Fibroblast of skin of abdomen (primary cell): Measurements from ENCODE around the gene COL4A4.
A peak's percentile ranks its signal among the peaks of the same experiment; 100 is the strongest.

Source experiments
- DNase-seq: peaks from one replicate; pipeline ENCODE4 v3.0.0-alpha.2; 2013

The COL4A4 gene

DNA sequence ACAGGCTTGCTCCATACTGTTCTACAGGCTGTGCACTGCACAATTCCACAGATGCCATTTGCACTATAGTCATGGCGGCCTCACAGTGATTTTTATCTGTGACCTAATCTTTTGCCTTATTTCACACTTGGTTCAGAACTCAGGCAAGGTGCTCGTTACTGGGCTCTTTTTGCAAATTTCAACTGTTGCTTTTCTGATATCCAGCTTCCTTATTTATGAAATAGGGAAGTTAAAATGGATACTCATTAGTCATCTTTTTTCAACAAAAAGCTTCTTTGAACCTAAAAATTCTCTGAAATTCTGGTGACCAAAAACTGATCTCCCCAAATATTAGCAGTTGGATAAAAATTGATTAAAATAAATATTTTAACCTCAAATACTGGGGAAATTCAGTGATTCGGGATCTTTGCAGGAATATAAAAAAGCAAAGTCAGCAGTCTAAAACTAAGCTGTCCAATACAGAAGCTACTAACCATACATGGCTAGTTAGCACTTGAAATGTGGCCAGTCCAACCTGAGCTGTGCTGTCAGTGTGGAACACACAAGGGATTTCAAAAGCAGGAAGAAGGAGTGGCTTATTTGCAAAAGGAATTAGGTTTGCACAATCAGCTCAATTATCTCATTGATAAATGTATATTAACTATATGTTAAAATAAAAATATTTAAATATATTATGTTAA lies 134.4 kb downstream of the COL4A4 start:
- DNase-seq: no peak

- no peak for DNase-seq
Measured at GRCh38 chr2:227025510-227025909, 138.5 kb downstream of the COL4A4 start.

- no peak for DNase-seq
Measured at GRCh38 chr2:227022608-227023007, 141.4 kb downstream of the COL4A4 start.

DNA sequence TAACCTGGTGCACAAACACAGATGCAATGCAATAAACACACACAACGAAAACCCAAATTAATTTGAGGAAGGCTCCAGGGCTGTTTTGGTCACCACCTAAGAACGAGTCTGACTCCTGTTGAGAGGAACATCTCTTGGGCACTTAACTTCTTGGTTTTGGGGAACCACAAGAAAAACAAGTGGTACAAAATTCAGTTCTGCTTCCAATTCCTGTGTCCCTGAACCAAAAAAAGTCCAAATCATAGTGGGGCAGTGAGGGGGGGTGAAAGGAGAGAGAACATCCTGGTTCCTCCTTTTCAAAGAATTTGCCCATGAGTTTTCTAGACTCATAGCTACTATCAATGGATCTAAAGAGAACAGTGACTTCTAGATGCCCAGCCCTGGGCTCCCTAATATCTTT lies 143.6 kb downstream of the COL4A4 start:
- no peak for DNase-seq

DNA sequence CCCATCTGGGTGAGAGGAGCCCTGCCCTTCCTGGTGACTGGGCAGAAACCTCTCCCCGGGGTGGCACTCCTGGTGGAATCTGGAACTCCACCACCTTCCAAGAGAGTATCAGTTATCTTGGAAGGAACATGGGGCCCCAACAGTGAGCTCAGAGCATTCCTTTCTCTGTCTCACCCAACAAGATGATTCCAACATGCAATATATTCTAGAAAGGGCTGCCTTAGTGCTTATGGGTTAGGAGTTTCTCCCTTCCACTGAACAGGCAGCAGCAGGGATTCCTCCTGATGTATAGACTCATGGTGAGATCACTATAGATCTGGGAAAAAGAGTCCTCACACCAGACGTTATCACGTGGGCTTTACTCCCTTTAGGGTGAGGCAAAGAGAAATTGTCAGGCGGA lies 147.1 kb downstream of the COL4A4 start:
- DNase-seq: no peak

- no peak for DNase-seq
Measured at GRCh38 chr2:227013881-227014280, 150.1 kb downstream of the COL4A4 start.

DNA sequence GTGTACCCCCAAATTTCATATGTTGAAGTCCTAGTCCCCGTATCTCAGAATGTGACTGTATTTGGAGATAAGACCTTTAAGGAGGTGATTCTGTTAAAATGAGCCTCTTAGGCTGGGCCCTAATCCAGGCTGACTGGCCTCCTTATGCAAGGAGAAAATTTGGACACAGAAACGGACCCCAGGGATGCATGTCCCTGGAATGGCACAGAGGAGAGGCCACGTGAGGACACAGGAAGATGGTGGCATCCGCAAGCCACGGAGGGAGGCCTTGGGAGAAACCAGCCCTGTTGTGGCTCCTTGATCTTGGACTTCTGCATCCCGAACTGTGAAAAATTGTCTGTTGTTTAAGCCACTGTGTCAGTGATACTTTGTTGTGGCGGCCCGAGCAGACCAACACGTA lies 150.7 kb downstream of the COL4A4 start:
- DNase-seq: no peak

DNA sequence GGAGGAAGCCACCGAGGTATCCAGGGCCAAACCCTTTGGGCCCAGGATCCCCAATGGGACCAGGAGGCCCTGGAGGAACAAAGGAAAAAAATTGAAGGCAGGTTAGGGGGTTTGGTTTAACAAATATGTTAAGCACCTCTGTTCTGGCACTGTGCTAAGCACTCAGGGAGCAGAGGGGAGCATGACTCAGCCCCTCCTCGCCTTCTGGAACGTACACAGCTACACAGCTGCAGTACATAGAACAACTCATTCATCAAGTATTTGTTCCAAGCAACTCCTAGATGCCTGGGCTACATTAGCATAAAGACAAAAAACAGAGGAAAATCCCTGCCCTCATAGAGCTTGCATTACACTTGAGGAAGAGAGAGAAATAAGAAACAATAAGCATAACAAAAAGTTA lies 153.6 kb downstream of the COL4A4 start:
- DNase-seq: peak; percentile 19

- no peak for DNase-seq
Measured at GRCh38 chr2:227007940-227008339, 156.1 kb downstream of the COL4A4 start.

DNA sequence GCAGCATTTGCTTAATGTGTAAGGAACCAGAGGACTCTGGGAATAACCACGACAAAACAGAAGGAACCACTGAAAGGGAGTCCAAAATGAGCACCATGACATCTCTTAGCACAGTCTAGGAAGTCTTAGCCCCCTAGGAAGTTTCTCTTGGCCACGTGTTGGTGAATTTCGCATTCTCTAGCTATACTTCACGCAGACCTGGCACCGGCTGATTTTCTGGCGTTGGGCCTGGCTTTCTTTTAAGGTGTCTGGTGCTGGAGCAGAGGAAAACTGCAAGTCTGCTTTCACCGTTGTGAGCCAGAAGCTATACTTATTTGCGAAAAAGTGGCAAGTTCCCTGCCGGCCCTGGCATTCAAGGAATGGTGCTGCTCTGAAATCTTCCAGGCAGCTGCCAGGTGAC lies 156.9 kb downstream of the COL4A4 start:
- DNase-seq: no peak

GRCh38 chr2:227006189-227006897 lies 157.7 kb downstream of the COL4A4 start:
- DNase-seq: no peak

GRCh38 chr2:227004482-227004881 lies 159.5 kb downstream of the COL4A4 start:
- DNase-seq: no peak

DNA sequence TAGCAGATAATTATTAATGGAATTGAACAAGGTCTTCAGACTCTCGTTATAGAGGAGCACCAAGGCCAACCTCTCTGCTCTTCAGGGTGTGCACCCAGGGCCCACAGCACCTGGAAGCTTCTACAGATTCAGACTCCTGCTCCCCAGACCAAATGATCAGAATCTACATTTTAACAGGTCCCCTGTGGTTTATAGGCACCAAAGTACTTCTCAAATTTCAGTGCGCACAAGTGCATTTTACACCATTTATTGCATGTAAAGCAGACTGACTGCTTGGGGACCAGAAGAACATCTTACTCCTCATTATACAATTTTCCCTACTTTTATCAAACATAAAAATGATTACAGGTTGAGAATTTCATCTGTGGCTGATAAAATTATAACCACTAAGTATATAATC lies 163.9 kb downstream of the COL4A4 start:
- DNase-seq: no peak

DNA sequence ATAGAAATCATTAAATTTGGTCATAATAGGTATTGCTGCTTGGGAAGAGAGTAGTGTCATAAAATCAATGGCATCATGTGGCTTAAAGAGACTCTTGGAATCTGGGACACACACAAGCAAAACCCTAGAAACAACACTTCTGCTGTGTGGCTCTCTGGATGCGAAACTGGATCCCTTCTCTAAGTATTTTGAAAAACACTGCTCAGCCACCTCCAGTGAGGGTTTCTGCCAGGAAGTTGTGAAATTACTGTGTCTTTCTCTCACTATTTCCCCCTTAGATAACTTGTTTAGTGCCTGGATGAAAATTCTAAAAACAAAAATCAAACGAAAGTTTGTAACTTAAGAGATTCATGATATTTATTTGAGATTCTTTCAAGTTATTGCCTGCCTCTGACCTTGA lies 164.3 kb downstream of the COL4A4 start:
- DNase-seq: no peak

DNA sequence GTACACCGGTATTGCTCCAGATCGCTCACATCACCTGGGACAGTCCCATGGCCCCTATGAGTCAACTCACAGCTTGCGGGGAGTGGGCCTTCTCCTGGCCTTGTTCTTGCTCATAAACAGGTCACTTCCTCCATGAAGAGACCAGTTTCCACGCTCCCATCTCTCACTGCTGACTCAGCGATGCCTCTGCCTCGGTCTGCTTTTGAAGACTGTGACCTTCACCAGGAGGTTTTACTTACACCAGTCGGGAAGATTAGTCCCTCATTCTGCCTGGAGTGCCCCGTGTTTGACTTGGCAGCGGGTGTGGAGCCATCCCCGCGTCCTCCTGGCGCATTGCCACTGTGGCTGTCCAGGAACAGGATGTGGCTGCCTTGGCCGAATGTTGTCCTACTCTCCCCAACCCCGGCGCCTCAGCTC lies 168.4 kb downstream of the COL4A4 start:
- DNase-seq: peak; percentile 66

DNA sequence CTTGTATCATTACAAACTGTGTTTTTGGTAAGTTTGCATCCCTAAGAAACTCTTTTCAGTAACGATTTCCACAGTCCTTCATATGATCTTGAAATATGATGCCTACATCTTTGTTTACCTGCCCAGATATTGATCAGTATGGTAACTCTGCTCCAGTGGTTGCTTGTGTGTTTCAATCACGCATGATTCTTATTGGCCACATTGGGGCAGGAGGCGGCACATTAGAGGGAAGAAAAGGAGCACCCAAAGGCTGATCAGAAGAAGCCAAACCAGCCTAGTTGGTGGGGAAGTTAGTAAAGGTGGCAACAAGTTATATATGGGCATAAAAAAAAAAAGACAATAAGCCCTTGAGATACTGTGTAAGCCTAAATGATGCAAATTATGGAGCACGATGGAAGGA lies 169.2 kb downstream of the COL4A4 start:
- peak; percentile 7 for DNase-seq

DNA sequence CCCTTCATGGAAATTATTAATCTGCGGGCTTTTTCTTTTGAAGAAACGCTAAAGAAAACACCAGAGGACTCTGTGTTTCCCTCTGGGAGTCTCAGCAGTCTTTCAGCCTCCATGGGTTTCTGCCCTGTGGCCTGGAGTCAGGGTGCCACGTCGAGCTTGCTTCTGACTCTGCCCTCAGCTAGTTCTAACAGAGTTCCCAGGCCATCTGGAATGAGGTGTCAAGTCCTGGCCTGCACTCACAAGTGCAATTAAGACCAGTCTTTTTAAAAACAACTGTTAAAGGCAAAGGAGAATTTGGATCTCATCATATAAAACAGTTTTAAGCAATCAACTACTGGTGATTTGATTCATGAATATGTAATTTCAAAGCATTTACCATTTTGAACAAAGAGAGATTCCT lies 170.8 kb downstream of the COL4A4 start:
- DNase-seq: no peak

GRCh38 chr2:226991663-226992062 lies 172.3 kb downstream of the COL4A4 start:
- no peak for DNase-seq

DNA sequence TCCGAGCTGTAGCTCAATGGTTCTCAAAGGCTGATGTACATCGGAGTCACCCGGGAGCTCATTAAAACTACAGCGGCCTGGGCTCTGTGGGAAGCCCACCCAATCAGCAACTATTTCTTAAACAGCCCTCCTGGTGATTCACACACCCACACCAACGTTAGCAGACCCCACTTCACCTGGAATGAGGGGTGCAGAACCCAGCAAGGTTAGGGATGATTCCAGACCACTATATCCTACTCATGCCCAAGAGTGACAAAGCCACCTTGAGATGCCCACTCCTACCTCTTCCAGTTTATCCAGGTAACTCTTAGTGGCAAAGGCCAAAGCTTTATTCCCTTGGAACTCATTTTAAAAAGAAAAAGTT lies 178.4 kb downstream of the COL4A4 start:
- no peak for DNase-seq

DNA sequence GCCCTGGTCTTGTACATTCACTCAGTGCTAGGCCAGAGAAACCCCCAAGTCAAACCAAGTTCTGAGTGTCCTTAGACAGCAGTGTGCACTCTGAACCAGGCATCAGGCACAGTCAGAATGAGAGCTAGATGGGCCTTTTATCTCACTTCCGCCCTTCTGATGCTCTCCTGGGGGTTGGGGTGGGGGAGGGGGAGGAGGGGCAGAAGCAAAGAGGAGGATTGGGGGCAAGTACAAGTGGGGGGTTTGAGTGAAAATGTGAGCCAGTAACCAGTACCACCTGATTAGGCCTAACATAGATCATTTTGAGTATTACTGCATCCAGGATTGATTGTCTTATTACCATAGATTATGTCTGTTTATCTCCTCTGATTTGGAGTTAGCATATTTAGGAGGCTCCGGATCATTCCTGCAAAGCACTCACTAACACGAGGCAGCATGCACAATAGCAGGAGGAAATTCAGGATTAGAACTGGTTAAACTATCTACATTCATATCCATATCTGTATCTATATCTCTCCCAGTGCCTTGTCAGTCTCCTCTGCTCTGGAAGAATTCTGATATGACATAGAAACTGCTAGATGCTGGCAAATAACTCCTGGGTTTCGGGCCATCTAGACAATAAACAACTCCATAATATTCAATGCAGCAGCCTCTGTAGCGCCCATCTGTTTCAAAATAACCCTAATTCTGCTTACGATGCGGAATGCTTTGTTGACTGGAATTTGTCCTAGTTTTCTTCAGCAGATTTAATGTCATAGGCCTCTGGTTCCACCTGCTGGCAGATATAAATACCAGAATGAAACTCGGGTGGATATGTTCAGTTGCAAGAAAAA lies 179.0 kb downstream of the COL4A4 start:
- DNase-seq: peak; percentile 78

- no peak for DNase-seq
Measured at GRCh38 chr2:226983895-226984749, 179.9 kb downstream of the COL4A4 start.

GRCh38 chr2:226981791-226982326 lies 182.1 kb downstream of the COL4A4 start:
- no peak for DNase-seq
